Activated CD4-positive, alpha-beta T cell treated with anti-CD3 and anti-CD28 coated beads, Interleukin-2, amount 50 U/mL, for 16 hours (primary cell): ENCODE data around the gene GAK.

Source experiments
- DNase-seq: peaks from one replicate; pipeline ENCODE4 v3.0.0-alpha.2; 2020

The GAK gene

DNA sequence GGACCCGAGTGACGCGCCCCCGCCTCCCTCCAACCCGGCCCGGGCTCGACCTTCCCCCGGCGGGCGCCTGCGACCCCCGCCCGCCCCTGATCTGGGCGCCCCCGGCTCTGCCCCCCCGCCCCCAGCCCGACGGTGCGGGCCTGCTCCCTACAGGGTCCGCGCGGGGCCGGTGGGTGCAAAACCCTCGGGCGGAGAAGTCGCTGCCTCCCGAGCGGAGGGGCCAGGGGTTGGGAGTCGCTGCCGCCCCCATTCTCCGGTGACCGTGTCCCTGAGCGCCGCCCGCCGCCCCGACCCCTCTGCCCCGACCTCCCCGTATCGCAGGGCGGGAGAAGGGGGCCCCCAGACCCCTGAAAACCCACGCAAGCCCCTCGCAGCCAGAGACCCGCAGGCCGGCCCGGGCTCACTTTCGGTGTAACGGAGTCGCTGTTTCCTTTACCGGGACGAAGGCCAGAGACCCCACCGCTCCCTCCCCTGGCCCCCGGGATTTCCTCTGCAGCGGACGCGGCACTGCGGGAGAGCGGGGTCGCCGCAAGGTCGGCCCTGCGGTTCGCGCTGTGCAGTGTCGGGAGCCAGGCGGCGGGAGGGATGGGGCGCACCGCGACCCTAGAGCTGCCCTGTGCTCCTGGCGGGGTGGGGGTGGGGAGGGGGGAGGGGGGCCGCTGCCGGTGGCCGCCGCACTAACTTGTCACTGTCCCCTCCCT lies 105.5 kb downstream of the GAK start:
- DNase-seq, result no peak

DNA sequence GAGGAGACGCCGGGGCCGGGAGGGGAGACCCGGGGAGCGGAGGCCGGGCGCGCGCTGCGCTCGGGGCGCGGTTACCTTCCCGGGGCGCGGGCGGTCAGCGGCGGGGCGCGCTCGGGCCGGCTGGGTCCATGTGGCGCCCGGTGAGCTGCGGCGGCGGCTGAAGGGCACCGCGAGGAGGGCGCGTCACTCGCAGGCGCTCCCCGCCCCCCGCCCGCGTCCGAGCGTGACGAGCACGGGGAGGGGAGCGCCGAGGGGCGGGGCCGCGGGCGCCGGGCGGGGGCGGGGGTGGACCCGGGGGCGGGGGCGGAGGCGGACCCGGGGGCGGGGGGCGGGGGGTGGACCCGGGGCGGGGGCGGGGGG lies 106.2 kb downstream of the GAK start, which contains the start of gene CPLX1:
TSS of gene CPLX1 (minus strand) at position 159 of the 360 bp plus-strand sequence. CDS start 1,607 bp downstream, outside the sequence.
- no peak for DNase-seq

DNA sequence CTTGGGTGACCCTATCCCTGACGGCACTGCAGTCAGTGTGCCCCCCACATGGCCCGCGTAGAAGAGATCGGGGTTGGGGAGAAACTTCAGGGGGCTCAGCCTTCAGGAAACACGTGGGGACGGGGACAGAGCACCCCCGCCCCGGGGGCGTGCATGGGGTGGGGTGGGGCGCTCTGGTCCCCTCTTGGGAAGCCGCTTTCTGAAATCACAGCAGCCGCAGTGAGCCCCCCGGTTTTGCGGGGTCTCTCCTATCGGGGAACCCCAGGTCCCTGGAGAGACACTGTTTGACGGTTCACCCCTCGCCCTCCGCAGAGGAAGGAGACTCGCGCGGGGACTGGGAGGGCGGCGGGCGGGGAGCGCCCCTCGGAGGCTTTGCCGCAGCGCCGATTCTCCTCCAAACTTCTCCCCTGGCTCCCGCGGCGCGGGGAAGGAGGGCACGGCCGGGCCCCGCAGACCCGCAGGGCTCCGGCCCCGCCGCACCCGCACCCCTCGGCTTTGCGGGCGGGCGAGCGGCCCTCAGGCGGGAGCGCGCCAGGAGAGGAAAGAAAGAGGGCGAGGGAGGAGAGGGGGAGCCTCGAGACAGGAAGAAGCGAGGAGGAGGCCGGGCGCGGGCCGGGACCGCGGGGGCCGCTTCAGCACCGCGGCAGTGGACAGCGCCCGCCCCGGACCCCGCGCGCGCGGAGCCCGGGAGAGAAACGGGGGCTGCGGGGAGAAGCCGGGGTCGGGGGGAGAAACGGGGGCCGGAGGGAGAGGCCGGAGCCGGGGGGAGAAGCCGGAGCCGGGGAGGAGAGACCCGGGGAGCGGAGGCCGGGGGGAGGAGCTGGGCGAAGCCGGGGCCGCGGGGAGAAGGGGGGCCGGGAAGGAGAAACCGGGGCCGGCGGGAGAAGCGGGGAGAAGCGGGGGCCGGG lies 106.8 kb downstream of the GAK start:
- no peak for DNase-seq

DNA sequence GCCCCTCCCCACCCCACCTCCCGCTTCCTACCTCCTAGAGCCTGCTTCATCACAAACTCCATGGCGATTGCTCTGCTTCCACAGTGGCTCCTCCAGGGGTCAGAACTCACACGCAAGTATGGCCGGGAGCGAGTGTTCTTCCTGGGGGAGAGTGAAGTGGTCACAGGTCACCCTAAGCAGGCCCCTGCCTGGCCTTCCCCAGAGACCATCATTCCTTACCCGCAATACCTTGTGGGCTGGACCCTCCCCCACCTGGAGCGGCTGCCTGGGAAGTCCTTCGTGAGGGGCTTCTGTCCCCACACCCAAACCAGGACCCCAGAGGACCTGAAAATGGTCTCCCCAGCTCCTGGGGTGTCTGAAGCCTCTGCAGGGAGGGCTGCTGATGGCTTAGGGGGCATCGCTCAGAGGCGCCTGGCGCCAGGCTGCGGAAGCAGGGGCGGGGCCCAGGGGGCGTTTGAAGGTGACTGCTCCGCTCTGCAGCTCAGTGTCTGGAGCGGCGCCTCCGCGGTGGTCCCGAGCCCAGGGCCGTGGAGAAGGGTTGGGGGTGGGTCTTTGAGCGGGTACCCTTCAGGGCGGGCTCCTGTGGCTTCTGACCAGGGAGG lies 107.6 kb downstream of the GAK start:
- no peak for DNase-seq

DNA sequence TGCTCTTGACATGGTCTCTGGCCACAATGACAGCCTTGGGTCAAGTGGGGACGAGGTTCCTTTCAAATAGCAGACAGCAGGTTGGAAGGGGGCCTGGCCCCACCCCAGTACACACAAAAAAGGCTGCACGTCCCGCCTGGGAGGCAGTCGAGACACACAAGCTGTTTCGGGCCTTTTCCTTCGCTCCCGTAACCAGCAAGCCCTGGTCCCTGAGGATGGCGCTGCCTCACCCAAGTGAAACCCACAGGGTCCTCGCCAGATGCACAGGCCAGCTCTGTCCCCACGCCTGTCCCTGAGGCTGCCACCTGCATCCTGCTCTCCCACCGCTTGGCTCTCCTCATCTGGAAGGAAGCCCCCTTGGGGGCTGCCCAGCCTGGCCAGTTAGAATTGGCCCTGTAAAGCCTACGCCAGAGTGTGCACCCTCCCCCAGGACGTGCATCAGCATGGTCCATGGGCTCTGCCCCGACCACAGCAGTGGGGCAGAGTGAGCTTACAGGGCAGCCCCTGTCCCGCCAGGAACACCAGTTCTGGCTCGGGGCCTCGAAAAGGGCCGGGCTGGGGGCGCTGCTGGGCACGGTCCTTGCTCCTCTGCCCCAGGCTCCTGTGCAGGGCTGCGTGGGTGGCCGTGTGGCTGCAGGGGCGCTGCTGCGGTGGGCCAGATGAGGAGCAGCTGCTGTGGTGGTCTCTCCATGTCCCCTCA lies 108.2 kb downstream of the GAK start:
- DNase-seq, result no peak

DNA sequence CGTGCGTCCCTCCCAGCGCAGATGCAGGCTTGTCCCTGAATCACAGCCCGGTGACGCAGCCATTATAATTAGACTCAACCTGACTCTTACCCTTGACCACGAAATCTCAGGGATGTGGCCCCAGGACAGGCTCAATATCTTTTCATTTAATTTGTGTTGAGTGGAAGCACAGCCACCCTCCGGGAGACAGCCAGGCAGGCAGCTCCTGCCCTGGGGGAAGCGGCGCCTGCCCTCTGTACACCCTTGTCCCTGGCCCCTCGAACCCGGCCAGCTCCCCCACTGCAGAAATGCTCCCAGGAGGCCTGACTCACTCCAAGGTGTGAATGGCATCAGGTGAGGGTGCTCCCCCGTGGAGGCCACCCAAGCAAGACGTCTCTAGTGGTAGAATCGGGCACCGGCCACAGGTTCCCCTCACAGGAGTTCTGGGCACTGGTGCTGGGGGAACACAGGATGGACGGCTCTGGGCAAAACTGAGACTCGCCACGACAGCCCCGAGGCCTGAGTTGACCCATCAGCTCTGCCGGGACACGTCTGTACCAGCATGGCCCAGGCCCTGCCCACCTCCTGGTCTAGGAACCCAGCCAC lies 108.8 kb downstream of the GAK start:
- no peak for DNase-seq

DNA sequence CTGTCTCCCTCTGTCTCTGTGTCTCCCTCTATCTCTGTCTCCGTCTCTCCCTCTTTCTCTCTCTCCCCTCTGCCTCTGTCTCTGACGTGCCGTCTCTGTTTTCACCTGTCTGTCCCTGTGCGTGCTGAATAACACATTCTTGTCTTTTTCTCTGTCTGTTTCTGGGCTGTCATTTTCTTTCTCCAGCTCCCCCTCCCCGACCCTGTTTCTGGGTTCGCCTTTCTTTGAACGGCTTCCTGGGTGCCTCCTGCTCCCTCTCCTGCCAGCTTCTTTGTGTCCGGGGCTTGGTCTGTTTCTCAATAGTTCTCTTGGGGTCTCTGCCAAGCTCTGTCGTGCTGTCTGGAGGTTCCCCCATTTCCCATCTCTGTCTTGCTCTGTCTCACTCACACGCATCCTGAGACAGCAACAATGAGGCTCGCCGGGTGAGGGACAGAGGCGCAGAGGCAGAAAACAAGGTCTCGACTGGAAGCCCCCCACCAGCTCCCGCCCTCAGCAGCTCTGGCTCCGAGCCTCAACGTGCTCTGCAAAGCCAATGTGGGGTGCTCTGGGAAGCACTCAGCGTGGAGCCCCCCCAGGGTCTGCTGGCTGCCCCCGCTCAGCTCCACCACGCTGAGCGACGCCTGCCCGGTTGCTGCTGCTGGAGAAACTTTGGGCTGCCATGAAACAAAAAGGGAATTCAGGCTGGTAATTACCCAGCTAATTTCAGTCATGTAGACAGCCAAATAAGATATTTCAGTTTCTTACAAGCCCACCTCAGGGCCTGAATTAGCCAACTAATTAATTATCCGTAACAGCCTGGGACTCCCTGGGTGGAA lies 109.5 kb downstream of the GAK start:
- no peak for DNase-seq

DNA sequence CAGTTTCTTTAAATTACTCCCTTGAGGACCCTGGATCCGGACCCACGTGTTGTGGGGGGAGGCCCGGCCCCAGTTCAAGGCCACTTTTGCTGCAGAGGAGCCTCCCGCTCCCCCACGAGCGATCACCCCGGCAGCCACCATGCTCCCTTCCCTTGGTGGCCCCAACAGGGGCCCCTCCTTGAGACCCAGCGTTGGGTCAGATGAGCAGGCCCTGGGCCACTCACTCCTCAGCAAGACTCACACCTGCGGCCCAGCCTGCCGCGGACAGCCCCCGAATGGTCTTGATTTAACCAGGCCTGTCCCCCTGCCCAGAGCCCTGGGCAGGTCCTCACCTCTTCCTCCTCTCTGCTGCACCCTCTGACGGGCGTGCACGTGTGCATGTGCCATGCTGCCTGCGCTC lies 110.5 kb downstream of the GAK start:
- DNase-seq, result no peak

DNA sequence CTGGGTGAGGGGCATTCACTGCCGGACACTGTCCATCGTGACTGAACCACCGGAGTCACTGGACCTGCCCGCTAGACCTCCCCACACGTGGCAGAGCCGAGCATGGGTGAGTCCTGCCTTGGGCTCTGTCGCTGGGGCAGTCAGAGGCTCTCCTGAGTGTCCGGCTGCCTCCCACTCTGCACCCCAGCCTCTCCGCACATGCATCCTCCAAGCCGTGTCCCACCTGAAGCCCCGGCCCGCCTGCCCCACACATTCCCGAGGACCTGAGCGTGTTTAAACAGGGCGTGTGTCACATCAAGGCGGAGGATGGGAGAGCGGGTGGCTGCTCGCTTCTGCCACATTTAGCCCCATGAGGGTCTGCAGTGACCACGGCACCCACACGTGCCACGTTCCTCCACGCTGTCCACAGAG lies 110.9 kb downstream of the GAK start:
- no peak for DNase-seq

DNA sequence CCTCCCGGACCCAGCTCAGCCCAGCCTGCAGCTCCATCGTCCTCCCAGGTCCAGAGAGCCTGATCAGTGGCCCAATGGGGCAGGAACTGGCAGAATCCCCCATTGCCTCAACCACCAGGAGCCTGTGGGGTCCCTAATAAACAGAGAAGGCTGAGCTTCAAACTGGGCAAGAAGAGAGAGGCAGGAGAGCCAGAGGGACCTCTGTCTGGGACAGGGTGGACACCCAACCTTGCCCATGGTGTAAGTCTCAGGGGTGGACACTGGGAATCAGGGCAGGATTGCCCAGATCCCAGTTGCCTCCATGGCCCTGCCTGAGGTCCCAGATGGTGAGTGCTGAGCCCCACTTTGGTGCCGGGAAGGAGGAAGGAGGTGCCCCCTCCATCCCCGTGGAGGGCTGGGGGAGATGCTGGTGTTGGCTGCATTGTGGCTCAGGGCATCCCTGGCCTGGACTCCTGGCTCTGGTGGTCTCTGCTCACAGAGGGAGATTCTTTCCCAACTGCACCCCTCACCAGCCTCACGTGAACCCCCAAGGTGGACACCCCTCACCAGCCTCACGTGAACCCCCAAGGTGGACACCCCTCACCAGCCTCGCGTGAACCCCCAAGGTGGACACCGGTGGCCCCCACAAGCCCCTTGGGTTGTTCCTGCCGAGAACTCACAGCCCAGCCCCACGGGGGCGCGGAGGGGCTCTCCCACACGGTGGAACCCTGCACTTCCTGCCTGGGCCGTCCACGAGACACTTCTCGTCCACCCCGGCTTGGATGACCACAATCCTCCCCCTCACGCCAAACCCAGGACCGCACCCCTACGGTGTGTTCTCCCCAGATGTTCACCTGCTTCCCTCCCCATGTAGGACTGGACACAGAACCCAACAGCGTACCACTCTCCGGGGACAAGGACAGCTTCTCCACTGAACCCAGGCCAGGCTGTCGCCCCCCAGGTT lies 111.6 kb downstream of the GAK start:
- no peak for DNase-seq

DNA sequence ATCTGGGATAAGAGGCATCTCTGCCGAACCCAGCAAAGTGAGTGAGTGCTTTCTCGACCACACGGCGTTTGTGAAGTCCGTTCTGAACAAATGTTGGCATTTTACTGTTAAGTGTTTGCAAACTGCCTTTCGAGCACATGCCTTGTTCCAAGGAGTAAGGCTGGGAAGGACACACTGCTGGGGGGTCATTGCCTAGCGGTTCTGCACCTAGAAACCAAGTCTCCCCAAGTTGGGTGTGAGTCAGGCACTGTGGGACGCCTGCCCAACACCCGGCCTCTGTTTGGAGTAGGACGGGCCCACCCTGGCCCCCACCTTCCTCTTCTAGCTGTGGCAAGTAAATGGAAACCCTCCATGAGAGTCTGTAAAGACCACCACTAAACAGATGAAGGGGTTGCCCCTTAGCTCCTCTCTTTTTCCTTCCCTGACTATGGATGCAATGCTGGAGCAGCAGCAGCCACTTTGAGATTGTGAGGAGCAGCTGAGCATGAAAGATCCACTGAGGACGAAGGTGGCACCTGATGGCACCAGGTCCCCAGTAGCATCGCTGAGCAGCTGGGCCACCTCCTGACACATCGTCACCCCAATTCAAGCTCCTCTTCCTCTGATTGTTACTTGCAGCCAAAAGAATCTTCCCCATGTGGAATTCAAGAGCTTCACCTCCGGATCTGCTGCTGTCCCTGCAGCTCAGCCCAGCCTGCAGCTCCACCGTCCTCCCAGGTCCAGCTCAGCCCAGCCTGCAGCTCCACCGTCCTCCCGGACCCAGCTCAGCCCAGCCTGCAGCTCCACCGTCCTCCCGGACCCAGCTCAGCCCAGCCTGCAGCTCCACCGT lies 112.5 kb downstream of the GAK start:
- DNase-seq, result no peak

DNA sequence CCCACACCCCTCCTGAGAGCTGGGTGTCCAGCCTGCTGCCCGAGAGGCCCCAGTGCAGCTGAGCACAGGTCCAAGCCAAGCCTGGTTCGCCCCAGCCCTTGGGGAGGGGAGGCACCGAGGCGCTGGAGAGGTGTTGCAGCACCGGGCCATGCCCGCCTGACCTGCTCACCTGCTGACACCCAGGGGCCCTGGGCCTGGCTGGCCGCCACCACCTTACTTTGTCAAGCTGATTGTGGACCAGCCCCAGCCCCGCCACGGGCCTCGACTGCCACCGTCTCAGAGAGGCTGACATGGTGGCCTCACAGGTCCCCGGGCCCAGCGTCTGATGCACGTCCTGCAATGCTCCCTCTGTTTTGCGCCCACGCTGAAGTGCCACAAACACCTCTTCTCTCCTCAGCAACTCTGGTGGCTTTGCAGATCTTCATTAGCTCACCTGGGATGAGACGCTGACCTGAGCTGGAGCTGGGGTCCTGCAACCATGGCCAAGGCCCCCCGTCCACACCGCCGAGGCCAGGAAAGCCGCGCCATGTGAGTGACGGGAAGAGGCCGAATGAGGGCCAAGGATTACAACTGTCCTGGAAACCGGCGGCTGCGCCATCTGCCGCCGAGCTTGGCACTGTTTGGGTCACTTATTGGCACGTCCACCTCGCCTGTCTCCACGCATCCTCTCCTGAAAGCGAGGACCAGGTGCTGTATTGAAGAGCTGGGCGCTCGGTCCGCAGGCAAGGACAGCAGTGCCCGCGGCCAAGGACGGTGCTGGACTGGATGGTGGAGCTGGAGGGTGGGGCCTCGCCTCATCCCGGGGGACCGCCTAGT lies 113.8 kb downstream of the GAK start:
- no peak for DNase-seq

DNA sequence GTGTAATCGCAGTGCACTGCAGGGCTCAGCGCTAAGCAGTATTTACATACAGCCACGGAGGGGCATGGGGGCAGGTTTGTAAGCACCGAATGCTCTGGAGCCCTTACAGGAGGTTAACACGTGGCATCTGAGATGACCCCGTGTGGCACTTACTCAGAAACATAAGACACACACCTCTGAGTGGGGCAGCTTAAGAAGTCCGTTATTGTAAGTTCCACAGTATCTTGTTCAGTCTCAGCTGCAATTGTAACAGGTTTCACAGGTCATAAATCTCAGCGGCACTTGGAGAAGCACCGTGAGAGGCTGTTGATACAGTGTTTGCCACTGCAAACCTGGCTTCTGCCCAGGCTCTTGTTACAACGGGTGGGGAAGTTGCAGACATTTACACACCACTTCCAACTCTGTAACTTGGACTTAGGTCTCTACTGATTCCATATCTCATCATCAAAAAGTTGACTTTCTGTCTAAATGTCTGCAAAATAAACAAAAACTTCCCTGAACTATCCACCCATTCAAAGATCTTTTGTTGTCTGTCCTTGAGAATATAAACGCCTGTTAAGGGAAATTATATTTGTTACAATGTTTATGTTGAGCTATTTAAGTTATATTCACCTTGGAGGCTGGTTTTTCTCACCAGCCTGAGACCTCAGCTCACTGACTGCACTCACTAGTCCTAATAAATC lies 116.5 kb downstream of the GAK start:
- no peak for DNase-seq

DNA sequence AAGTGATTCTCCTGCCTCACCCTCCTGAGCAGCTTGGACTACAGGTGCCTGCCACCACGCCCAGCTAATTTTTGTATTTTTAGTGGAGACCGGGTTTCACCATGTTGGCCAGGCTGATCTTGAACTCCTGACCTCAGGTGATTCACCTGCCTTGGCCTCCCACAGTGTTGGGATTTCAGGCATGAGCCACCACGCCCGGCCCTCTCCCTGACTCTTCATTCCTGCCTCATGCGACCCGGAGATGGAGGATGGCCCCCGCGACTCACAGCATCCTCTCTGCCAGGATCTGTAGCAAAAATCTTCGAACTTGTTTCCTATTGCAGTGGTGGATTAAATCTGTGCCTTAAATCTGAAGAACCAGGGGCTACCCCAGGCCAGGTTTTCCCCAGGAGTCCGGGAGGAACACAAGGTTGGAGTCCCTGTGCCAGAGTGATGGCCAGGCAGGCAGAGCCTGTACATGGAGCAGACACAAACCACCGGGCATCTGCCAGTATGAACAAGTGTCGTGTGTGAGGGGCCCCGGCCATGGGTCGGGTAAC lies 117.7 kb downstream of the GAK start:
- no peak for DNase-seq

DNA sequence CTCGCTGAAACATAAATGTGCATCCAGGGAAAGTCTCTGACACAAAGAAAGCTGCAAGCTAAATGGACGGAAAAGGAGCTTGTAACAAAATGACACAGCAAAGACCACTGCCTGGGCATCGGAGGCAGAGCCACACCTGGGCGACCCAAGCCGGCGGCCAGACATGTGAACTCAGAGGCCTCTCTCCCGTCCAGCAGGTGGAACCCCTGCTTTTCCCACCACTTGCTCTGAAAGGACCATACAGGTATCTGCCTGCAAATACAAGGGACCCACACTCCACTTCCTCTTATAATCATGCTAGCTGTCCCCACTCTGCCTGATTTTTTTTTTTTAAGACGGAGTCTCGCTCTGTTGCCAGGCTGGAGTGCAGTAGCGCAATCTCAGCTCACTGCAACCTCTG lies 118.2 kb downstream of the GAK start:
- no peak for DNase-seq

DNA sequence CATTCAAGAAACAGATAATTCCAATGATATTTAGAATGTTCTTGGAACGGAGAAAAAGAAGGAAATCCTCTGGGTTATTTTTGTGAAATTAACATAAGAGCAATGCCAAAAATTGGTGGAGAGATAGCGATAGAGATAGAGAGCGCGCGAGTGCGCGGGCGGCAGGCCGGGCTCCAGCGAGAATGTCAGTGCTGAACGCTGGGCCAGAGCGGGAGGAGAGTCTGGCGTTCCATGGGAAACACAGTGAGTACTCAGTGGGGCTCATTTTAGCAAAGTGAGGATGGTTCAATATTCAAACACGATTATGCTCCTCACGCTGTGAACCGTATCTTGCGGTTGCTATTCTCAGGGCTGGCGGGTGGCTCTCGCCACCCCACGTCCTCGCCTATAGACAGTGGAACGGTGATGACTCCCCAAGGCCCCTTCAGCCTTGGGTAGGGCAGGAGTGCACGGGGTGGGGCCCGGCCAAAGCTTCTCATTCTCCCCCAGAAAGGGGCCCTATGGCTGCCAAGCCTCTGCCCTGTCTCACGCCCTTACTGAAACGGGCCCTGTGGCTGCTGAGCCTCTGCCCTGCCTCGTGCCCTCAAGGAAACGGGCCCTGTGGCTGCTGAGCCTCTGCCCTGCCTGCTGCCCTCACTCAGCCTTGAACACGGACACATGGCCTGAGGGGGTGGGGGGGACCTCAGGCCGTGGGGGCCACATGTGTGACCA lies 123.1 kb downstream of the GAK start:
- DNase-seq, result no peak

DNA sequence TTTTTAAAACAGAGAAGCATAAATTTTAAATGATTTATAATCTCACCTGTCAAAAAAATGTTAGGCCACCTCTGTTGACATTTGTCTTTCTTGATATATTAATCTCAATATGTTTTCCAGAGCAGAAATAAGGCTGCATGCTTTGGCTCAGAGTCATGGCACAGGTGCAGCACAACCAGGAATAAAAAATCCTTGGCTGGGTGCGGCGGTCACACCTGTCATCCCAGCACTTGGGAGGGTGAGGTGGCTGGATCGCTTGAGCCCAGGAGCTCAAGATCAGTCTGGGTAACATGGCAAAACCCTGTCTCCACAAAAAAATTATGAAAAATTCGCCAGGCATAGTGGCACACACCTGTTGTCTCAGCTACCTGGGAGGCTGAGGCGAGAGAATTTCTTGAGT lies 124.3 kb downstream of the GAK start:
- DNase-seq, result no peak
